Measurements from ENCODE around the gene C2orf68.

- TF ChIP-seq CTCF (IDR thresholded peaks at IDR 0.05) (no peak), POLR2A (IDR thresholded peaks at IDR 0.05) (no peak), POLR2AphosphoS5 (IDR thresholded peaks at IDR 0.05) (no peak), EP300 (IDR thresholded peaks at IDR 0.05) (no peak)
These were observed 31.7 kb downstream of the C2orf68 start for GRCh38 chr2:85580206-85580605.
